Stimulated activated CD4-positive, alpha-beta T cell treated with anti-CD3 and anti-CD28 coated beads, Interleukin-1b, Interleukin-23, amount 100 ng/mL, for 24 hours (primary cell): ENCODE data around the gene EVX2.

ENCODE experiments used
- DNase-seq, 4 experiments: peaks; one replicate each; pipeline ENCODE4 v3.0.0-alpha.2; 2020; ENCODE audit warnings: low read depth in 4 of 4, low spot score in 1 of 4

The EVX2 gene

DNA sequence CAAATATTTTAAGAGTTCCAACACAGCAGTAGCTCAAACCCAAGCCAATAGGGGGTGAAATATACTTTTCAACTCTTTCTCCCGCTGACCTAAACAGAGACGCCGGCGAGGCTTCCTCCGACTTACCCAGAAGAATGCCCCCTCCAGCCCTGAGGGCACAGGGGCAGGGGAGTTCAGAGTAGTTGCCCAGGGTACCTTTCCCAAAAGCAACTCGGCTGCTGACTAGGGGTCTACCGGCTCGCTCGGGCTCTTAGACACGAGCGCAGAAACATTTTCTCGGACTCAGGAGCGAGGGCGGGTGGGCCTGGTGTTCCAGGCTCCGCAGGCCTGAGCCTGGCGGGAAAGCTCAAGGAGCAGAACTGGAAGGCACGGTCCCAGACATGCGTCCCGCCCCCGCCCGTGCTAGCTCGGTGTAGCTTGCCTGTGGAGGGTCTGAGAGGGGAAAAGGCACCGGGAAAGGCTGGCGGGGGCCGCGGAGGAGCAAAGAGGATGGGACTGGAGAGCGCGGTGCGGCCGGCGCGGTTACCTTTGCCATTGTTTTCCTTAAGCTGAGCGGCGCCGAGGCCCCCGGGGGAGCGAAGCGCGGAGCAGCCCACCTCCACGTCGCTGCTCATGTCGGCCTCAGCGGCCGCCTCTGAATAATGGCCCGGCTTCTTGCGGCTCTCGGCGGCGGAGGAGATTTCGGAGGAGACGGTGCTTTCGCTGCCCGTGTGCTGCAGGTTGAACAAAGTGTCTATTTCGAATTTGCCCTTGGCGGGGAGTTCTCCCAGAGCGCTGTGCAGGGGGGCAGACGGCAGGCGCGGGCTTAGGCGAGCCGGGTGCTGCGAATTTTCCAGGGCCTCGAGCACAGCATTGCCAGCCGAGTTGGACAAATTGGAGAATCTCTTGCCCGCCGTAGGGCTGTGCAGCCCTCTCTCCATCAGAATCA is 674 bp downstream of the EVX2 start:
- DNase-seq, result no peak

DNA sequence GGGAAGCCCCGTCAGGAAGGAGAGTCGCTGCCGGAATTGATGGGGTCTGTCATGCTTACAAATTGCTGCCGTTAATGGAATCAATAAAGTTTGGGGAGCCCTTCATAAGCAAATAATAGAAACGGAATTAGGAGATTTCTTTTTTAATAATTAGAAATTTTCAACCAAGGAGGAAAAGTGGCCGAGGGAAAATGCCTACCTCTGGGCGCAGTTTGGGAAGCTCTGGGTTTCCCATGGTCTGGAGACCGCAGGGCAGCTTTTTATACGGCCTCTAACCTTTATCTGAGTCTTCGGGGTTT is 1.3 kb downstream of the EVX2 start:
- DNase-seq, result no peak

- DNase-seq, result no peak
Observed at GRCh38 chr2:176081837-176082524, 1.8 kb downstream of the EVX2 start.

DNA sequence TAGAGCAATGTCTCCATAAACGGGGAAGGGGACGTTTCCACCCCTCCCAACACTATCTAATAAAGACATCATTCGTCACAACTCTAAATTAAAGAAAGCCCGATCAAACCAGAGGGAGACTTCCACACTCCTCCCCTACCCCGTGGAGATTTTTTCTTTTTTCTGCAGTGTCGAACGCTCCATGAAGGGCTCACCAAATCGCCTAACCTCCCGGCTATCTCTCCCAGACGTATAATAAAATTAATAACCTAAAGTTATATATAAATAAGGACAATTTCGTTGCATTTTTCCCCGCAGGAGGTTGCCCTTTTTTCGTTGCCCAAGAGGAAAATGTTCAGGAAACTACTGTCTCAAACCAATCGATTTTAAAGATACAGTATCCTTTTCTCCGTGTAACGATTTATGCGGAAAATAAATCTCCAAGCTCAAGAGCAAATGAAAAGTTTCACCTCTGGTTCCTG is 2.4 kb downstream of the EVX2 start:
- no peak for DNase-seq

GRCh38 chr2:176080540-176081375 is 3.0 kb downstream of the EVX2 start:
- no peak for DNase-seq

DNA sequence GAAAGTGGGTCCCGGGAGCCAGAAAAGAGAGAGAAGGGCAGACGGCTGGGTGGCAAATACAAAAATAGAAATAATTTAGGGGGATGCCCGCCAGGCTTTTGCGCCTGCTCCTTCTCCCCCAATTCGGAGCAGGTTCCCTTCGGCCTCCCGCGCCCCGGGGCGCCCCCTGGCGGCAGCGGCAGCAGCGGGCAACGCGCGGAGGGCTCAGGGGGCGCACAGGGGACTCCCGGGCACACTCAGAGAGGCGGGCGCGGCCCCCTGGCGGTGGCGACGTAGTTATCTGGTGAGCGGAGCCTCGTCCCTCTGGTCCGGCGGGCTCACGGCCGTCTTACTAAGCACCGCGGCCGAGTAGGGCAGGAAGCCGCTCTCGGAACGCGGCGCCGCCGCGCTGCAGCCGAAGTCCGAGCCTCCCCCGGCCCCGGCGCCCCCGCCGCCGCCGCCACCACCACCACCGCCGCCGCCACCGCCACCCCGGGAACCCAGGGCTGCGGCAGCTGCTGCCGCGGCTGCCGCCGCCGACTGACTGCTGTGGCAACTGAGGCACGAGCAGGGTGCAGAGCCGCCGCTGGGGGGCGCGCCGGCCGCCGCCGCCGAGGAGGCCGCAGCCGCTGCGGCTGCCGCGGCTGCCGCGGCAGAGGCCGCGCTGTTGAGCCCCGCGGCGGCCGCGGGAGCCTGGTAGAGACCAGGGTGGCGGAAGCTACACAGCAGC is 3.8 kb downstream of the EVX2 start:
- no peak for DNase-seq

DNA sequence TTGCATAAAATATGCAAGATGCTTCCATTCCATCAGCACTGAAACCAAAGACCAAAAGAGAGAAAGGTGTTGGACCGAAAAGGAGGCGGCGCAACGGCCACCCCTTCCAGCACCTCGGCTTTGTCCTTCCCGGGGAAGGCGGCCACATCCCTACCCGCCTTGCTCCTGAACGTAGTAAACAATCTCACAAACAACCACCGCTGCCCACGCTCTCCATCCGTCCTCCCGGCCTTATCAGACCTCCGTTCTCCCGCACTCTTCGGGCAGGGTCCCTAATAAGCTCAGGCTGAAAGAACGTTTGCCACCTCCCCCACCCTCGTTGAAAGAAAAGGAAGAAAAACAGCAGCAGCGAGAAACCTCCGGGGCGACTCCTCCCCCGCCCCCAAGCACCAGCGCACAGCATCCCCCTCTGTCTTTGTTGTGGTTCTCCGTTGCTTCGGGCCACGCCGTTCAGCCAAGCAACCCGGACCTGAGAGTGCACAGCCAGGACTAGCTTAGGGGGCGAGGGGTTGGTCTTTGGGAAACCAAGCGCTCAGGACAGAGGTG is 4.4 kb downstream of the EVX2 start:
- no peak for DNase-seq

- DNase-seq, result no peak
Observed at GRCh38 chr2:176078541-176079284, 5.0 kb downstream of the EVX2 start.

- no peak for DNase-seq
Observed at GRCh38 chr2:176076796-176077195, 7.0 kb downstream of the EVX2 start.

DNA sequence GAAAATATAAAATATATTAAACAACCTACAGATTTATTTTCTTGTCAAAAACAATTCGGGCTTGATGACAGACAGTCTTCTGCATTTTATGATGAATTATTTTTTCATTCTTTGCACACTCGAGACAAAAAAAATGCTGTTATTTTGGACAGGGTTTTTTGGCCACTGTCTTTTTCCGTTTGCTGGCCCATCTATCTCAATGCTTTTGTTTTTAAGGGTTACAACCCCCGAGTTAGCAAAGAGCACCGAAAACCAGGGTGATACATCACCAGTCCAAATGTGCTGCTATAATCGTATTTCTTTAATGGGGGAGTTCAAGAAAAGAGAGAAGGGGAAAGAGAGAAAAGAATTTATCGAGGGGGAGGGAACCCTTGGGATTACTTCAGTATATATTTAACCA is 7.7 kb downstream of the EVX2 start:
- no peak for DNase-seq

- no peak for DNase-seq
Observed at GRCh38 chr2:176075481-176075880, 8.3 kb downstream of the EVX2 start.

DNA sequence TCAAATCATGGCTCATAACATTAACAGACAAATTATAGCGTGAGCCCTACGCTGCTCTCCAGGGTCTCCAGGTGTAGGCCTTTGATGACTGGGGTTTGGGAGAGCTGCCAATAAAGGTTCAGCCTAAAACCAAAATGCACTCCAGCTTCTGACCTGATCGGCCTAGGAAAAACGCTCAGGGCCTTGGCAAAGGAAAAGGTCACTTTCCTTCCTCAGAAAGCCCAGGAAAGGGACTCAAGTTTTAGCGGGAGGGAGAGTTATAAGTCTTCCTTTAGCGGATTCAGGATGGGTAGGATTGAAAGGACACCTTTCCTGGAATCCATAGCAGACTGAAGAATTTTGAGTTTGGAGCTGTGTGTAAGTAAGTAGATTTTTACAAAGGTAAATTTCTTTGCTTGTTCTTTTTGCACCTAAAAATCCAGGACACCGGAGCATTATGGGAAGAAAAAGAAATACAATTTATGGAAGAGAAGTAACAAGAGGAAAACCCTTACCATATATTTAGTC is 8.8 kb downstream of the EVX2 start:
- no peak for DNase-seq

DNA sequence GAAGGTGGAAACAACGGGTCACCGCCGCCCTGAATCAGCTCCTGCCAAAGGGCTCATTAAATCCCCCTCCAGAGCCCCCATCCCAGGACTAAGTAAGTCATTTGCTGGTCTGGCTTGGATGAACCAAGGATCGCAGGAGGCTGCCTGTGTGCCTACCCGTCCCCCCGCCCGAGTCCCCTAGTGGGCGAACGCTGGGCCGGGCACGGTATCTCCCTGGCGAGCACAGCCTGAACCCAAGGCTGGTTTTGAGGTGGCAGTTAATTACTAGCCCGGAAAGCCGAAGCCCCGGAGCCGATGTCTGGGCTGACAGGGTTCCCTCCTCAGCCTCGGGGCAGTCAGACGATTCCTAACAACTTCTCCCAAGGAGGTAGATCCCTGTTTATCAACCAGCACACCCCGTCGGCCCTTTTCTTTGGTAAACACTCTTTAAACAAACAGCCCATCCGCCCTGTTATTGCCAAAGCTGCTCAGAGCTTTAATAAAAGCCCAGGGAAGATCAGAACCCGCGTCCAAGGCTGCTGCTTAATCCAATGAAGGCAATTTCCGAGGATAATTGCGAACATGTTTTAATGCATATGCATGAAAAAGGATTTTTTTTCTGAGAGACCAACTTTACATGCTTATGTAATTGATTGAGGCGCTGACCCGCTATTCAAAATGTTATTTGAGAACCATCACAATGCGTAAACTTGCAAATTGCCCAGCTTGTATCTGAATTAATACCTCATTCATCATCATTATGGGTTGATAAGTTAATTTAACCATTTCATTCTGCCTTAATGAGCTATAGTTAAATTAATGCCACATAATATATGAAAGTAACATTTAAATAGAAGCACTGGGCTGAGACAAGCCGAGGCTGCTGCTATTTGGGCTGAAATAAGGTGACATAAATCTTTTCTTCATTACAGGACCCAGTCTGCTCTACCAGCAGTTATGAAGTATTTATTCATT is 10.5 kb downstream of the EVX2 start:
- DNase-seq, result no peak

DNA sequence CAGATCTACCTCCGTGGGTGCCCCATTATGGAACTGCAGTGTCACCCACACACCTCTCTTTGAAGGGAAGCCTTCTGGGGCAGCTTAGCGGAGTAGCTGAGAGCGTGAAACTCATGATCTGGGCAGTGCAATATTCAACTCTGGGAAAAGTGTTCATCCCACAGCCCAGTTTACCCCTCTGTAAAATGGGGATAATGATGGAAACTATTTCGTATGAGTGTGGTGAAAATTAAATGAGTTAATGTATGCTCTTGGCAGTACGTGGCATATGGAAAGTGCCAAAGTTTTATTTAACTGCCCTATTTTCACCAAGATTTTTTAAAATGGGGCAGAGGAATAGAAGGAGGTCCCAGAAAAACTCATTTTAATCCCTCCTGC is 11.5 kb downstream of the EVX2 start:
- no peak for DNase-seq

DNA sequence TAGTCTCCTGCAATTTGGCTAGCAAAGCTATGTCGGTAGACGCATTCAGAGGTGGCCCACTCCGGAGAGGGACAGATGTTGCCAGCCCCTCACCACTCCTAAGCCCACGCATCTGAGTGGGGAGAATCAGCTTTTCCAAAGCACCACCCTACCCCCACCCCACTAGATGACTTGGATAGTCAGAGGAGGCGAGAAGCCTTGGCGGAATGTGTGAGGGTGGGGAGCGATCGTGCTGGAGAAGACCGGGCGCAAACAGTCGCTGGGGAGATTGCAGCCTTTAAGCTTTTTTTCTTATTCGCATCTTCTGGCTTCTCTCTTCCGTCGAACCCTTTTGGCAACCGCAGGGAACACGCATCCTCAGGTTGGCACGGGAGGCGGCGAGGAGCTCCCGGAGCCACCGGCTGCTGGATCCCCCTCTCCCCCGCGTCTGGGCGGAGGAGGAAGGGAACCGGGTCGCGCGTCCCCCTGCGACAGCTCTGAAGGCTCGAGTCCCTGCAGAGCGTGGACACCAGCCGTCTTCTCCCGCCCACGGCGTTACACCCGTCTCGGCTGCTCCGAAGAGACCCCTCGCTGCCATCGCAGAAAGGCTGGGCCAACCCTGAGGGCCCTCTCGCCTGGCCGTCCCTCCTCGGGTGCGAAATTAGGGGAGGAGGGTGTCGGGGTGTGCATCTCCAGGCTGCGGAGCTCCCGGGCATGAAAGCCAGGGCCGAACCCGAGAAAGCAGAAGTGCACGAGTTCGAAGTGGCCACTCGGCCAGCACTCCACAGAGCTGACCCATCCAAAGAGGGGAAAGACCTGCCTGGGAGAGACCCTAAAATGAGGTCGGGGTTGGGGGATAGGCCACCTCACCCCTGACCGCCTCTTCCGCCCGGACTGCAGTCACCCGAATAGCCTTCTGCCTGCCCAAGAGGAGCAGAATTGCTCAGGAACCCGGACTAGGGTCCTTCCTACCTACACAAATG is 12.2 kb downstream of the EVX2 start:
- no peak for DNase-seq

DNA sequence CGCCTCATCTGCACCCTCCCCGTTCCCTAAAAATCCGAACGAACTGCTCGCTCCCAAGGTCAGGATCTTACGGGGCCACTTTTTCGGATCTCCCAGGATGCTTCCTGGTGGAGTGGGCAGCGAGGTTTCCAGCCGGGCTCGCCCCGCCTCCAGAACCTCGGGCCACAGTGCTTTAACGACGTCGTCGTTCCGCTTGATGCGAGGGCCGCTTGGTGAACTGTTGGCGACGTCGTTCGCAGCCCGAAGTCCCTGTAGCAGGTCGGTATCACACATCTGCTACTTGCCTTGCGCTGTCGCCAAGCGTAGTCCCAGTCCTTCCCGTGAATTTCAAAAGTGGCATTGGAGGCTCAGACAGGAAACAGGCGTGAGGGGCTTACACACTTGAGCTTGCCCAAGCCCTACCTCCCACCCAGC is 15.3 kb downstream of the EVX2 start:
- no peak for DNase-seq

DNA sequence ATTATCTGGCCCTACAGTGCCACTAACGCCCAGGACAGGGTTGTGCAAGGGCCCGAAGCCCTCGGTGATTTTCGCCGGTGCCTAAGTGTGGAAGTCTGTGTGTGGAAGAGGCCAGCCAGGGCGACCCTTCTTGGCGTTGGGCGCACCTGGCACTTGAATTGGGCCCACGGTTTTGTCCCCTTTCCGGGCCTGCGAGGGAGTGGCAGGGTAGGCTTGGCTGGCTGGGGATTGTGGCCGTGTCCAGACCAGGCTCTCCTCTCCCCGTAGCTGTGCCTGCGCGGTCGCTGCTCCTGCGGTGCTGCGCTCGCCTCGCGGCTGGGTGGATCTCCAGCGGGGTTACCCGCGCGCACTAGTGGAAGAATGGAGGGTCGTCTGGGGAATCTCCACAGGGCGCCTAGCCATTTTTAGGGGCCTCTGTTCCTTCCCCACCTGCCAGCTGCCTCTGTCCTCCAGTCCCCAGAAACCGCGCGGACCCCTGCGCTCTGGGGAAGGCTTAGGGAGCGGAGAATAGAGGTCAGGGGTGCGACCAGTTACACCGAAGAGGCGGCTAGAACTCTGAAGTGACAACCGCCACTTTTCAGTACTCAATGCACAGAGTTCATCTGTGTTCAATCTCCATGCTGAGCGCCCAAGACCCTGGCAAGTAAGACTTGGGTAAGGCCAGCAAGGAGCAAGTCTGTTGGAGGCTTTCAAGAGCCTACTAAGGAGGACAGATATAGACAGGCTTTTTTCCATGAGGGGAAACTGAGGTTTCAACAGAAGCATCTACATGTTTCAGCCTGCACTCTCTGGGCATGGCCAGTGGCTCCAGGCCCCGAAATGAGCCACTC is 16.0 kb downstream of the EVX2 start:
- no peak for DNase-seq
